Activated CD8-positive, alpha-beta memory T cell treated with anti-CD3 and anti-CD28 coated beads, Interleukin-2, amount 50 U/mL, for 24 hours (primary cell): ENCODE data around the gene FOXL2NB.
"Not testable (repeated sequence)": the region's sequence is repeated elsewhere in the genome, so short reads cannot be mapped to it uniquely, and the experiment has no call there.

Experiments used
- DNase-seq: peaks from one replicate; pipeline ENCODE4 v3.0.0-alpha.2; 2020; ENCODE audit errors: extremely low read depth

Gene FOXL2NB

GRCh38 chr3:138946663-138947494, at the start of gene FOXL2NB, which contains the start of gene FOXL2:
Gene FOXL2NB (plus strand): TSS chr3:138947217. CDS start chr3:138947365, 148 bp downstream.
Gene FOXL2 (minus strand): TSS chr3:138947137. CDS start chr3:138946722, 415 bp downstream.
- no peak for DNase-seq

- DNase-seq = no peak
These were observed 48.7 kb upstream of the FOXL2NB start for GRCh38 chr3:138898301-138898700.

- no peak for DNase-seq
These were observed 48.3 kb upstream of the FOXL2NB start for GRCh38 chr3:138898708-138899107.

GRCh38 chr3:138899351-138899991, 47.5 kb upstream of the FOXL2NB start:
- DNase-seq = no peak

GRCh38 chr3:138901567-138901966, 45.5 kb upstream of the FOXL2NB start:
- no peak for DNase-seq

- DNase-seq = no peak
These were observed 44.8 kb upstream of the FOXL2NB start for GRCh38 chr3:138902171-138902570.

- DNase-seq = no peak
These were observed 39.5 kb upstream of the FOXL2NB start for GRCh38 chr3:138907539-138907938.

- DNase-seq = no peak
These were observed 38.2 kb upstream of the FOXL2NB start for GRCh38 chr3:138908846-138909245.

GRCh38 chr3:138909904-138910303, 37.1 kb upstream of the FOXL2NB start:
- DNase-seq = no peak

- no peak for DNase-seq
These were observed 35.4 kb upstream of the FOXL2NB start for GRCh38 chr3:138911621-138912020.

GRCh38 chr3:138912237-138912636, 34.8 kb upstream of the FOXL2NB start:
- no peak for DNase-seq

GRCh38 chr3:138913766-138914165, 33.3 kb upstream of the FOXL2NB start:
- no peak for DNase-seq

- no peak for DNase-seq
These were observed 32.0 kb upstream of the FOXL2NB start for GRCh38 chr3:138914870-138915502.

- peak; percentile 44 for DNase-seq
These were observed 31.2 kb upstream of the FOXL2NB start for GRCh38 chr3:138915503-138916498.

- no peak for DNase-seq
These were observed 30.2 kb upstream of the FOXL2NB start for GRCh38 chr3:138916824-138917223.

GRCh38 chr3:138919325-138919724, 27.7 kb upstream of the FOXL2NB start:
- DNase-seq = no peak

GRCh38 chr3:138921316-138922292, 25.4 kb upstream of the FOXL2NB start:
- DNase-seq = no peak

- not testable (repeated sequence) for DNase-seq
These were observed 24.6 kb upstream of the FOXL2NB start for GRCh38 chr3:138922400-138922799.

GRCh38 chr3:138923531-138923994, 23.5 kb upstream of the FOXL2NB start:
- peak; percentile 62 for DNase-seq
